Measurements from ENCODE around the gene TP73.
"Not testable (repeated sequence)": the region's sequence is repeated elsewhere in the genome, so short reads cannot be mapped to it uniquely, and the experiment has no call there.

Gene TP73

GRCh38 chr1:3620708-3621107 is 31.6 kb upstream of the TP73 start:
- H3K27me3 ChIP-seq (ENCODE audit: insufficient read depth, low read length), result no peaks in the 10 kb centered on the region
- H3K9ac ChIP-seq (ENCODE audit: low read depth, low read length), result no peak overlapping the region
- no peaks in the 10 kb centered on the region for H3K36me3 ChIP-seq (ENCODE audit: insufficient read depth, low read length)
- H3K4me1 ChIP-seq (ENCODE audit: insufficient read depth, low read length), result peaks cover 3% of the 10 kb centered on the region; the same call in 1 of the 2 replicates
- H3K4me3 ChIP-seq (ENCODE audit: low read length), result no peak overlapping the region
- H3K27ac ChIP-seq (ENCODE audit: low read depth, low read length), result no peak overlapping the region
- WGBS, result 90% methylated on average over 12 of the region's 12 CpGs
- H3K9me3 ChIP-seq (ENCODE audit: insufficient read depth, low read depth, low read length), result no peaks in the 10 kb centered on the region

GRCh38 chr1:3621151-3621671 is 31.1 kb upstream of the TP73 start:
- H3K4me3 ChIP-seq (ENCODE audit: low read length); H3K4me1 ChIP-seq (ENCODE audit: insufficient read depth, low read length); H3K9me3 ChIP-seq (ENCODE audit: insufficient read depth, low read depth, low read length); H3K9ac ChIP-seq (ENCODE audit: low read depth, low read length); H3K36me3 ChIP-seq (ENCODE audit: insufficient read depth, low read length); H3K27me3 ChIP-seq (ENCODE audit: insufficient read depth, low read length); H3K27ac ChIP-seq (ENCODE audit: low read depth, low read length): not testable (repeated sequence)
- WGBS, result 41% methylated on average over 10 of the region's 15 CpGs

GRCh38 chr1:3622102-3622501 is 30.2 kb upstream of the TP73 start:
- WGBS, result 84% methylated on average over 8 of the region's 9 CpGs
- not testable (repeated sequence) for H3K4me1 ChIP-seq (ENCODE audit: insufficient read depth, low read length); H3K4me3 ChIP-seq (ENCODE audit: low read length); H3K36me3 ChIP-seq (ENCODE audit: insufficient read depth, low read length); H3K9me3 ChIP-seq (ENCODE audit: insufficient read depth, low read depth, low read length); H3K27me3 ChIP-seq (ENCODE audit: insufficient read depth, low read length); H3K9ac ChIP-seq (ENCODE audit: low read depth, low read length); H3K27ac ChIP-seq (ENCODE audit: low read depth, low read length)

- H3K27ac ChIP-seq (ENCODE audit: low read depth, low read length), result no peak overlapping the region
- H3K36me3 ChIP-seq (ENCODE audit: insufficient read depth, low read length), result peaks cover 15% of the 10 kb centered on the region
- 43% methylated on average over 23 of the region's 23 CpGs for WGBS
- no peaks in the 10 kb centered on the region for H3K27me3 ChIP-seq (ENCODE audit: insufficient read depth, low read length)
- peaks cover 3% of the 10 kb centered on the region; the same call in 1 of the 2 replicates for H3K4me1 ChIP-seq (ENCODE audit: insufficient read depth, low read length)
- peak overlapping the region; percentile 84 for H3K4me3 ChIP-seq (ENCODE audit: low read length)
- H3K9me3 ChIP-seq (ENCODE audit: insufficient read depth, low read depth, low read length), result no peaks in the 10 kb centered on the region
- peak overlapping the region; percentile 68 for H3K9ac ChIP-seq (ENCODE audit: low read depth, low read length)
These were observed 28.7 kb upstream of the TP73 start for GRCh38 chr1:3623441-3624199.

GRCh38 chr1:3624200-3625136 is 27.8 kb upstream of the TP73 start, which contains the start of gene TPRG1L:
TSS of gene TPRG1L (plus strand) at chr1:3625015. CDS start at chr1:3625073, 58 bp downstream.
- peak within 1 kb of the TSS; percentile 68 for H3K9ac ChIP-seq (ENCODE audit: low read depth, low read length)
- H3K36me3 ChIP-seq (ENCODE audit: insufficient read depth, low read length), result peaks cover 24% of the 10 kb centered on the region
- H3K4me3 ChIP-seq (ENCODE audit: low read length), result peak within 1 kb of the TSS; percentile 84
- WGBS, result 1% methylated on average over 108 of the region's 108 CpGs
- H3K27me3 ChIP-seq (ENCODE audit: insufficient read depth, low read length), result no peaks in the 10 kb centered on the region
- no peak within 1 kb of the TSS for H3K27ac ChIP-seq (ENCODE audit: low read depth, low read length)
- no peaks in the 10 kb centered on the region for H3K9me3 ChIP-seq (ENCODE audit: insufficient read depth, low read depth, low read length)
- H3K4me1 ChIP-seq (ENCODE audit: insufficient read depth, low read length), result no peaks in the 10 kb centered on the region; the same call in 1 of the 2 replicates

- Histone ChIP-seq H3K36me3 (ENCODE audit: insufficient read depth, low read length) (peaks cover 26% of the 10 kb centered on the region), H3K27me3 (ENCODE audit: insufficient read depth, low read length) (no peaks in the 10 kb centered on the region), H3K9me3 (ENCODE audit: insufficient read depth, low read depth, low read length) (no peaks in the 10 kb centered on the region), H3K4me3 (ENCODE audit: low read length) (peak overlapping the region; percentile 84), H3K27ac (ENCODE audit: low read depth, low read length) (no peak overlapping the region), H3K9ac (ENCODE audit: low read depth, low read length) (peak overlapping the region; percentile 66), H3K4me1 (ENCODE audit: insufficient read depth, low read length) (no peaks in the 10 kb centered on the region; the same call in 1 of the 2 replicates)
- WGBS, result 3% methylated on average over 71 of the region's 71 CpGs
These were observed 27.0 kb upstream of the TP73 start for GRCh38 chr1:3625151-3625907.

- WGBS, result 91% methylated on average over 3 of the region's 4 CpGs
- no peak overlapping the region for H3K9ac ChIP-seq (ENCODE audit: low read depth, low read length)
- peaks cover 3% of the 10 kb centered on the region; the same call in 1 of the 2 replicates for H3K4me1 ChIP-seq (ENCODE audit: insufficient read depth, low read length)
- H3K9me3 ChIP-seq (ENCODE audit: insufficient read depth, low read depth, low read length), result no peaks in the 10 kb centered on the region
- H3K27ac ChIP-seq (ENCODE audit: low read depth, low read length), result no peak overlapping the region
- H3K36me3 ChIP-seq (ENCODE audit: insufficient read depth, low read length), result peaks cover 31% of the 10 kb centered on the region
- peak overlapping the region; percentile 84 for H3K4me3 ChIP-seq (ENCODE audit: low read length)
- H3K27me3 ChIP-seq (ENCODE audit: insufficient read depth, low read length), result no peaks in the 10 kb centered on the region
These were observed 26.3 kb upstream of the TP73 start for GRCh38 chr1:3626025-3626424.

GRCh38 chr1:3627515-3628253 is 24.6 kb upstream of the TP73 start:
- H3K4me1 ChIP-seq (ENCODE audit: insufficient read depth, low read length), result peaks cover 11% of the 10 kb centered on the region
- no peak overlapping the region for H3K4me3 ChIP-seq (ENCODE audit: low read length)
- 94% methylated on average over 26 of the region's 26 CpGs for WGBS
- peaks cover 42% of the 10 kb centered on the region for H3K36me3 ChIP-seq (ENCODE audit: insufficient read depth, low read length)
- H3K27me3 ChIP-seq (ENCODE audit: insufficient read depth, low read length), result no peaks in the 10 kb centered on the region
- H3K27ac ChIP-seq (ENCODE audit: low read depth, low read length), result no peak overlapping the region
- H3K9ac ChIP-seq (ENCODE audit: low read depth, low read length), result no peak overlapping the region
- no peaks in the 10 kb centered on the region for H3K9me3 ChIP-seq (ENCODE audit: insufficient read depth, low read depth, low read length)

GRCh38 chr1:3628445-3628844 is 23.9 kb upstream of the TP73 start:
- Histone ChIP-seq H3K9ac (ENCODE audit: low read depth, low read length) (no peak overlapping the region), H3K4me3 (ENCODE audit: low read length) (no peak overlapping the region), H3K36me3 (ENCODE audit: insufficient read depth, low read length) (peaks cover 48% of the 10 kb centered on the region), H3K4me1 (ENCODE audit: insufficient read depth, low read length) (peaks cover 12% of the 10 kb centered on the region), H3K27ac (ENCODE audit: low read depth, low read length) (no peak overlapping the region), H3K27me3 (ENCODE audit: insufficient read depth, low read length) (no peaks in the 10 kb centered on the region), H3K9me3 (ENCODE audit: insufficient read depth, low read depth, low read length) (no peaks in the 10 kb centered on the region)
- 80% methylated on average over 10 of the region's 10 CpGs for WGBS

- Histone ChIP-seq H3K4me1 (ENCODE audit: insufficient read depth, low read length) (peaks cover 12% of the 10 kb centered on the region), H3K9ac (ENCODE audit: low read depth, low read length) (no peak overlapping the region), H3K27me3 (ENCODE audit: insufficient read depth, low read length) (no peaks in the 10 kb centered on the region), H3K27ac (ENCODE audit: low read depth, low read length) (no peak overlapping the region), H3K9me3 (ENCODE audit: insufficient read depth, low read depth, low read length) (no peaks in the 10 kb centered on the region), H3K4me3 (ENCODE audit: low read length) (no peak overlapping the region), H3K36me3 (ENCODE audit: insufficient read depth, low read length) (peaks cover 59% of the 10 kb centered on the region)
- WGBS, result 97% methylated on average over 16 of the region's 16 CpGs
These were observed 22.7 kb upstream of the TP73 start for GRCh38 chr1:3629561-3630160.
